HuH-7 (cell line): ENCODE results near the gene ADRM1.

ENCODE experiments used
- DNase-seq: peaks from one replicate; pipeline ENCODE4 v3.0.0; 2011; ENCODE audit warnings: low spot score

Gene ADRM1

GRCh38 chr20:62280303-62280702, 22.5 kb upstream of the ADRM1 start:
- no peak for DNase-seq

GRCh38 chr20:62281161-62281933, 21.4 kb upstream of the ADRM1 start:
- DNase-seq = no peak

- DNase-seq = no peak
These were observed 20.7 kb upstream of the ADRM1 start for GRCh38 chr20:62282103-62282502.

GRCh38 chr20:62282877-62283503, 19.8 kb upstream of the ADRM1 start:
- no peak for DNase-seq

GRCh38 chr20:62284448-62284847, 18.3 kb upstream of the ADRM1 start:
- DNase-seq = no peak

GRCh38 chr20:62285151-62285550, 17.6 kb upstream of the ADRM1 start:
- DNase-seq = no peak

GRCh38 chr20:62285722-62286121, 17.1 kb upstream of the ADRM1 start:
- no peak for DNase-seq

GRCh38 chr20:62286493-62287064, 16.2 kb upstream of the ADRM1 start:
- DNase-seq = no peak

GRCh38 chr20:62287129-62287528, 15.7 kb upstream of the ADRM1 start:
- no peak for DNase-seq

- no peak for DNase-seq
These were observed 14.8 kb upstream of the ADRM1 start for GRCh38 chr20:62287759-62288534.

GRCh38 chr20:62288535-62289105, 14.2 kb upstream of the ADRM1 start:
- DNase-seq = no peak

- DNase-seq = no peak
These were observed 13.7 kb upstream of the ADRM1 start for GRCh38 chr20:62289131-62289530.

GRCh38 chr20:62289898-62290297, 12.9 kb upstream of the ADRM1 start:
- no peak for DNase-seq

GRCh38 chr20:62291251-62292066, 11.3 kb upstream of the ADRM1 start:
- no peak for DNase-seq

- no peak for DNase-seq
These were observed 10.7 kb upstream of the ADRM1 start for GRCh38 chr20:62292108-62292507.

GRCh38 chr20:62293111-62293784, 9.5 kb upstream of the ADRM1 start:
- no peak for DNase-seq

GRCh38 chr20:62293946-62294345, 8.9 kb upstream of the ADRM1 start:
- DNase-seq = no peak

- DNase-seq = no peak
These were observed 8.3 kb upstream of the ADRM1 start for GRCh38 chr20:62294516-62294915.

- no peak for DNase-seq
These were observed 5.9 kb upstream of the ADRM1 start for GRCh38 chr20:62296724-62297448.
